Loucy (cell line): ENCODE data around the gene GJB3.

Experiments
- CTCF ChIP-seq: fragments of 200-600 bp; sonication (generic); conservative IDR thresholded peaks from 2 replicates; pipeline ENCODE4 v1.5.1; 2014; ENCODE audit warnings: mild to moderate bottlenecking, antibody characterized with exemption, low read length
- EZH2phosphoT487 ChIP-seq: fragments of 200-600 bp; IDR thresholded peaks from 2 replicates; pipeline ENCODE4 v1.6.1; 2018; ENCODE audit warnings: antibody characterized with exemption, mild to moderate bottlenecking, moderate library complexity, borderline replicate concordance

- no peak for TF ChIP-seq CTCF
- no peak for TF ChIP-seq EZH2phosphoT487
Observed at GRCh38 chr1:34754964-34755637, 25.9 kb upstream of the GJB3 start, which contains the start of gene GJB5.
